Measurements from ENCODE around the gene RAB29. TPM values are rescaled to one million over a fixed set of nuclear protein-coding genes. Genes with fewer than 3 reads are reported as not detected.

RAB29 gene
- total and polyA plus RNA-seq, 4 experiments from 2014 or later: 59.7 to 102 (median 79.3) TPM

GRCh38 chr1:205766570-205766969, 8.7 kb downstream of the RAB29 start:
- POLR2A ChIA-PET (ENCODE audit: partially characterized antibody): interaction anchor here (1.2 to 1.8 kb wide), 3 partner anchors 8 to 17 kb away, joined by 5 to 14 read pairs (median 5); partner anchors contain the start of genes NUCKS1 and RAB29
- no peaks in the 10 kb centered on the region for H3K27me3 Mint-ChIP-seq
- H3K27ac Mint-ChIP-seq: peak overlapping the region in 2 of 7 donors; percentile 25 to 46

DNA sequence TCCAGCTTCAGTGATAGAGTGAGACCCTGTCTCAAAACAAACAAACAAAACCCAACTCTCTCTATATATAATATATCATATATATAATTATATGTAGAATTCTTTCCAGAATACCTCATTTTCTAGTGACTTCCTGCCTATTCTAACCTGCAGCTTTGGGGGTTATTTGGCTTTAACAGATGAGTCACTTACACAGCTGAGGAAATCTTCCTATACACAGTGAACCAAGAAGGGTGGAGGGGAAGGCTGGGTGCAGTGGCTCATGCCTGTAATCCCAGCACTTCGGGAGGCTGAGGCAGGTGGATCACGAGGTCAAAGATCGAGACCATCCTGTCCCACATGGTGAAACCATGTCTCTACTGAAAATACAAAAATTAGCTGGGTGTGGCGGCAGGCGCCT, 9.2 kb downstream of the RAB29 start:
- Mint-ChIP-seq H3K36me3 (peaks cover 22 to 45% of the 10 kb centered on the region in 2 donors), H3K4me3 (peak overlapping the region in 2 of 8 donors; percentile 20 to 31), H3K9me3 (no peaks in the 10 kb centered on the region), H3K27me3 (no peaks in the 10 kb centered on the region), H3K4me1 (peaks cover 3 to 19% (median 12%) of the 10 kb centered on the region in 4 donors), H3K27ac (peak overlapping the region in 5 of 7 donors; percentile 22 to 84 (median 40))
- intact Hi-C loops (cut with micrococcal nuclease): no loop called here
- DNase-seq: no peak
- Histone ChIP-seq H3K4me3 (ENCODE audit: low read length in 2 of 2) (no peak overlapping the region), H3K27me3 (ENCODE audit: insufficient read depth, low read length) (no peaks in the 10 kb centered on the region), H3K36me3 (ENCODE audit: insufficient read depth, low read length) (peaks cover 21% of the 10 kb centered on the region), H3K9me3 (ENCODE audit: control insufficient read depth in 1 of 2, low read length in 2 of 2) (no peaks in the 10 kb centered on the region), H3K4me1 (ENCODE audit: insufficient read depth, low read length) (no peaks in the 10 kb centered on the region), H3K27ac (ENCODE audit: low read depth, low read length) (no peak overlapping the region)
- POLR2A ChIA-PET (ENCODE audit: partially characterized antibody): interaction anchor here (1.0 to 1.8 kb wide), 4 partner anchors 9 to 21 kb away, joined by 3 to 14 read pairs (median 5); partner anchors contain the start of genes NUCKS1 and RAB29
- CTCF ChIA-PET (ENCODE audit: partially characterized antibody): interaction anchor here (1.2 to 1.3 kb wide), 2 partner anchors 12 to 107 kb away, joined by 3 to 5 read pairs; no protein-coding TSS in a partner anchor

More at GRCh38 chr1:205766570-205766969, 8.7 kb downstream of the RAB29 start:
- intact Hi-C loops (cut with micrococcal nuclease): no loop called here
- Histone ChIP-seq H3K27me3 (ENCODE audit: insufficient read depth, low read length) (no peaks in the 10 kb centered on the region), H3K9me3 (ENCODE audit: control insufficient read depth in 1 of 2, low read length in 2 of 2) (no peaks in the 10 kb centered on the region), H3K4me3 (ENCODE audit: low read length in 2 of 2) (no peak overlapping the region), H3K36me3 (ENCODE audit: insufficient read depth, low read length) (peaks cover 21% of the 10 kb centered on the region), H3K4me1 (ENCODE audit: insufficient read depth, low read length) (peaks cover 5% of the 10 kb centered on the region), H3K27ac (ENCODE audit: low read depth, low read length) (no peak overlapping the region)
- H3K9me3 Mint-ChIP-seq: no peaks in the 10 kb centered on the region
- CTCF ChIA-PET (ENCODE audit: partially characterized antibody): interaction anchor here (1.2 kb wide), 1 partner anchor 108 kb away, joined by 3 read pairs; no protein-coding TSS in a partner anchor
- H3K4me3 Mint-ChIP-seq: no peak overlapping the region
- no peak for DNase-seq
- H3K4me1 Mint-ChIP-seq: peaks cover 5 to 25% (median 16%) of the 10 kb centered on the region in 4 donors
- peaks cover 22 to 48% of the 10 kb centered on the region in 2 donors for H3K36me3 Mint-ChIP-seq

- CTCF ChIA-PET (ENCODE audit: partially characterized antibody): interaction anchor here (0.8 to 0.9 kb wide), 2 partner anchors 18 to 23 kb away, joined by 3 read pairs; no protein-coding TSS in a partner anchor
These were observed 10.7 kb downstream of the RAB29 start for GRCh38 chr1:205764578-205764977.

DNA sequence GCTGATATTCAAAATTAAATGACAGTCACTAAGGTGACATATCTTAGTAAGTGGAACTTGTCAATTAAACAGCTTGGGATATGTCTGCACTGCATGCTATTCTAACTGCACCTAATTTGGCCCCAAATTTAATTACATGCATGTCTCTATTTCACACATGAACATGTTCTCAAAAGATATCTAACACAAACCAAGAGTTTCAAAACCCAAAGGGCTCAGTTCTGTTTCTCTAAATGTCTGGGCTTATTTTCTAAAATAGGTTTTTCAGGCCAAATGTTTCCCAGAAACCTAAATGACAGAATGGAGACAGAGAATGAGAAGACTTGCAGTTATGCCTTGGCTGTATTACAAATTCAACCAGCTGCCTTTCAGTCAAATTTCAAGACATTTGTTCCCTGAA, 11.3 kb downstream of the RAB29 start:
- intact Hi-C loops (cut with micrococcal nuclease): no loop called here
- ChIA-PET CTCF (ENCODE audit: partially characterized antibody) (no interaction called here), POLR2A (ENCODE audit: partially characterized antibody) (interaction anchor here (1.9 kb wide), 1 partner anchor 11 kb away, joined by 12 read pairs; the partner anchor contains the start of gene RAB29)
- Mint-ChIP-seq H3K4me3 (no peak overlapping the region), H3K27ac (no peak overlapping the region), H3K36me3 (peaks cover 19 to 27% of the 10 kb centered on the region in 2 donors), H3K9me3 (no peaks in the 10 kb centered on the region), H3K4me1 (peaks cover 1 to 7% (median 5%) of the 10 kb centered on the region in 4 donors), H3K27me3 (no peaks in the 10 kb centered on the region)
- H3K36me3 ChIP-seq (ENCODE audit: insufficient read depth, low read length): peaks cover 2% of the 10 kb centered on the region
- no peaks in the 10 kb centered on the region for H3K4me1 ChIP-seq (ENCODE audit: insufficient read depth, low read length)
- no peak for DNase-seq
- H3K4me3 ChIP-seq (ENCODE audit: low read length in 2 of 2): no peak overlapping the region
- H3K27ac ChIP-seq (ENCODE audit: low read depth, low read length): no peak overlapping the region
- H3K9me3 ChIP-seq (ENCODE audit: control insufficient read depth in 1 of 2, low read length in 2 of 2): no peaks in the 10 kb centered on the region
- no peaks in the 10 kb centered on the region for H3K27me3 ChIP-seq (ENCODE audit: insufficient read depth, low read length)

More at GRCh38 chr1:205764578-205764977, 10.7 kb downstream of the RAB29 start:
- Histone ChIP-seq H3K27ac (ENCODE audit: low read depth, low read length) (no peak overlapping the region), H3K4me1 (ENCODE audit: insufficient read depth, low read length) (no peaks in the 10 kb centered on the region), H3K27me3 (ENCODE audit: insufficient read depth, low read length) (no peaks in the 10 kb centered on the region), H3K4me3 (ENCODE audit: low read length in 2 of 2) (no peak overlapping the region), H3K9me3 (ENCODE audit: control insufficient read depth in 1 of 2, low read length in 2 of 2) (no peaks in the 10 kb centered on the region), H3K36me3 (ENCODE audit: insufficient read depth, low read length) (peaks cover 8% of the 10 kb centered on the region)
- no peaks in the 10 kb centered on the region for H3K27me3 Mint-ChIP-seq
- no peak overlapping the region for H3K27ac Mint-ChIP-seq
- H3K9me3 Mint-ChIP-seq: no peaks in the 10 kb centered on the region
- no peak overlapping the region for H3K4me3 Mint-ChIP-seq
- intact Hi-C loops (cut with micrococcal nuclease): no loop called here
- peaks cover 22 to 33% of the 10 kb centered on the region in 2 donors for H3K36me3 Mint-ChIP-seq
- H3K4me1 Mint-ChIP-seq: peaks cover 1 to 7% (median 5%) of the 10 kb centered on the region in 4 donors
- POLR2A ChIA-PET (ENCODE audit: partially characterized antibody): interaction anchor here (1.8 to 1.9 kb wide), 2 partner anchors 10 to 11 kb away, joined by 12 to 14 read pairs; partner anchors contain the start of gene RAB29
- no peak for DNase-seq

GRCh38 chr1:205760606-205761005, 14.7 kb downstream of the RAB29 start:
- Mint-ChIP-seq H3K4me3 (no peak overlapping the region), H3K36me3 (peaks cover 5 to 12% of the 10 kb centered on the region in 2 donors), H3K27ac (peak overlapping the region in 1 of 7 donors; percentile 66), H3K27me3 (no peaks in the 10 kb centered on the region), H3K4me1 (peaks cover 0 to 4% (median 0%) of the 10 kb centered on the region in 4 donors), H3K9me3 (peaks cover 0 to 1% (median 0%) of the 10 kb centered on the region in 8 donors)
- H3K9me3 ChIP-seq (ENCODE audit: control insufficient read depth in 1 of 2, low read length in 2 of 2): no peaks in the 10 kb centered on the region
- DNase-seq: no peak
- H3K4me3 ChIP-seq (ENCODE audit: low read length in 2 of 2): no peak overlapping the region
- H3K4me1 ChIP-seq (ENCODE audit: insufficient read depth, low read length): no peaks in the 10 kb centered on the region
- POLR2A ChIA-PET (ENCODE audit: partially characterized antibody): interaction anchor here (1.2 to 2.9 kb wide), 3 partner anchors 10 to 14 kb away, joined by 3 to 14 read pairs (median 9); partner anchors contain the start of gene RAB29
- CTCF ChIA-PET (ENCODE audit: partially characterized antibody): no interaction called here
- H3K27me3 ChIP-seq (ENCODE audit: insufficient read depth, low read length): no peaks in the 10 kb centered on the region
- intact Hi-C loops (cut with micrococcal nuclease): no loop called here
- H3K27ac ChIP-seq (ENCODE audit: low read depth, low read length): no peak overlapping the region
- no peaks in the 10 kb centered on the region for H3K36me3 ChIP-seq (ENCODE audit: insufficient read depth, low read length)

- DNase-seq: no peak
- Mint-ChIP-seq H3K27ac (no peak overlapping the region), H3K27me3 (no peaks in the 10 kb centered on the region), H3K36me3 (peaks cover 3 to 8% of the 10 kb centered on the region in 2 donors), H3K9me3 (peaks cover 0 to 1% (median 0%) of the 10 kb centered on the region in 8 donors), H3K4me3 (no peak overlapping the region), H3K4me1 (peaks cover 0 to 4% (median 3%) of the 10 kb centered on the region in 4 donors)
- no peaks in the 10 kb centered on the region for H3K36me3 ChIP-seq (ENCODE audit: insufficient read depth, low read length)
- intact Hi-C loops (cut with micrococcal nuclease): no loop called here
- no peaks in the 10 kb centered on the region for H3K27me3 ChIP-seq (ENCODE audit: insufficient read depth, low read length)
- no peaks in the 10 kb centered on the region for H3K4me1 ChIP-seq (ENCODE audit: insufficient read depth, low read length)
- ChIA-PET CTCF (ENCODE audit: partially characterized antibody) (interaction anchor here (1.0 kb wide), 1 partner anchor 45 kb away, joined by 4 read pairs; no protein-coding TSS in a partner anchor), POLR2A (ENCODE audit: partially characterized antibody) (interaction anchor here (3.4 kb wide), 1 partner anchor 18 kb away, joined by 12 read pairs; the partner anchor contains the start of gene RAB29)
- H3K4me3 ChIP-seq (ENCODE audit: low read length in 2 of 2): no peak overlapping the region
- H3K9me3 ChIP-seq (ENCODE audit: control insufficient read depth in 1 of 2, low read length in 2 of 2): no peaks in the 10 kb centered on the region
- no peak overlapping the region for H3K27ac ChIP-seq (ENCODE audit: low read depth, low read length)
These were observed 18.7 kb downstream of the RAB29 start for GRCh38 chr1:205756552-205756951.

DNA sequence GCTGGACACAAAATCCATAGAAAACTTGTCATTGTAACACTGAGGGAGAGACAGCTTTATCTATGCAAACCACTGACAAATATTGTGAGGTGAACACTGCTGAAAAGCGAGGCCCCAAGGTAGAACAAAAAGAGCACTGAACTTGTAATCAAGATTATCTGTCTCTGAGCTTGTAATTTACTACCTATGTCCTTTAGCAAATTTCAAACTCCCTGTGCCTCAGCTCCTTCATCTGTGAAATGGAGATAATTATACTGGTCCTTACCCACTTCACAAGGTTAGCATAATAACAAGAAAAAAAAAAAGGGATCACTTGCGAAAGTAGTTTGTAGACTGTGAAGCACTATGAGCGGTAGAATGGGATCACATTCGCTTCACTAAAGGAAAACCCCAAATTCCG, 20.4 kb downstream of the RAB29 start:
- no peaks in the 10 kb centered on the region for H3K36me3 ChIP-seq (ENCODE audit: insufficient read depth, low read length)
- peaks cover 0 to 3% (median 0%) of the 10 kb centered on the region in 8 donors for H3K9me3 Mint-ChIP-seq
- CTCF ChIA-PET (ENCODE audit: partially characterized antibody): interaction anchor here (1.8 kb wide), 1 partner anchor 17 kb away, joined by 5 read pairs; no protein-coding TSS in a partner anchor
- H3K4me1 Mint-ChIP-seq: peaks cover 6 to 19% (median 10%) of the 10 kb centered on the region in 4 donors
- no peak overlapping the region for H3K4me3 Mint-ChIP-seq
- peaks cover 7% of the 10 kb centered on the region for H3K4me1 ChIP-seq (ENCODE audit: insufficient read depth, low read length)
- H3K9me3 ChIP-seq (ENCODE audit: control insufficient read depth in 1 of 2, low read length in 2 of 2): no peaks in the 10 kb centered on the region
- POLR2A ChIA-PET (ENCODE audit: partially characterized antibody): interaction anchor here (3.4 kb wide), 1 partner anchor 20 kb away, joined by 12 read pairs; the partner anchor contains the start of gene RAB29
- no peak overlapping the region for H3K27ac ChIP-seq (ENCODE audit: low read depth, low read length)
- intact Hi-C loops (cut with micrococcal nuclease): no loop called here
- no peak for DNase-seq
- H3K27me3 Mint-ChIP-seq: peaks cover 0 to 2% of the 10 kb centered on the region in 2 donors
- peaks cover 4 to 5% of the 10 kb centered on the region in 2 donors for H3K36me3 Mint-ChIP-seq
- H3K4me3 ChIP-seq (ENCODE audit: low read length in 2 of 2): no peak overlapping the region
- H3K27ac Mint-ChIP-seq: no peak overlapping the region
- no peaks in the 10 kb centered on the region for H3K27me3 ChIP-seq (ENCODE audit: insufficient read depth, low read length)
